Activated B cell treated with CpG ODN at 0.5 μM for 24 hours (primary cell): ENCODE data around the gene CACNA1B. TPM values are rescaled to one million over a fixed set of nuclear protein-coding genes. Genes with fewer than 3 reads are reported as not detected.

Experiments used
- ATAC-seq: fragments of 200-7000 bp; cut with Tn5 transposase; one replicate; pipeline ENCODE4 v1.10.0; 2021; ENCODE audit warnings: low read depth, mild to moderate bottlenecking, moderate library complexity
- CTCF ChIA-PET: fragments of 350-600 bp; sonication (Branson Sonifier 250); formaldehyde crosslinking; loops from one replicate; lab custom pipeline; 2021; ENCODE audit warnings: antibody characterized with exemption; lab: Charles Lee
- POLR2A ChIA-PET: fragments of 350-600 bp; sonication (Branson Sonifier 250); formaldehyde crosslinking; loops from one replicate; lab custom pipeline; 2021; ENCODE audit warnings: antibody characterized with exemption; lab: Charles Lee
- DNase-seq: peaks from one replicate; pipeline ENCODE4 v3.0.0; 2022
- H3K27ac Mint-ChIP-seq: one replicate; pipeline ENCODE4 v1.8.0; 2020; ENCODE audit warnings: mixed read lengths
- H3K27me3 Mint-ChIP-seq: one replicate; pipeline ENCODE4 v1.8.0; 2021; ENCODE audit warnings: mixed read lengths
- H3K36me3 Mint-ChIP-seq: one replicate; pipeline ENCODE4 v1.8.0; 2021; ENCODE audit warnings: low read depth, mixed read lengths
- H3K4me1 Mint-ChIP-seq: one replicate; pipeline ENCODE4 v1.8.0; 2021; ENCODE audit warnings: mixed read lengths
- H3K4me3 Mint-ChIP-seq: one replicate; pipeline ENCODE4 v1.8.0; 2020; ENCODE audit warnings: mild to moderate bottlenecking, mixed read lengths
- H3K9me3 Mint-ChIP-seq: one replicate; pipeline ENCODE4 v1.8.0; 2020; ENCODE audit warnings: mixed read lengths
- intact Hi-C: fragments of 100-400 bp; cut with micrococcal nuclease; formaldehyde crosslinking; loops from one replicate; pipeline ENCODE4 v1.15.1; 2024
- total RNA-seq: library from RNA; stranded (reverse); gene quantifications from 2 replicates; pipeline ENCODE4 v1.2.3, GENCODE V29; 2022
- TF ChIP-seq, protein P1 (sequence below): fragments of 200-600 bp; IDR thresholded peaks from one replicate; pipeline ENCODE4 v1.8.0; 2022; ENCODE audit warnings: antibody characterized with exemption, mild to moderate bottlenecking

CACNA1B gene
- total RNA-seq, 1 donor from 2014 or later, result 1.5 TPM

DNA sequence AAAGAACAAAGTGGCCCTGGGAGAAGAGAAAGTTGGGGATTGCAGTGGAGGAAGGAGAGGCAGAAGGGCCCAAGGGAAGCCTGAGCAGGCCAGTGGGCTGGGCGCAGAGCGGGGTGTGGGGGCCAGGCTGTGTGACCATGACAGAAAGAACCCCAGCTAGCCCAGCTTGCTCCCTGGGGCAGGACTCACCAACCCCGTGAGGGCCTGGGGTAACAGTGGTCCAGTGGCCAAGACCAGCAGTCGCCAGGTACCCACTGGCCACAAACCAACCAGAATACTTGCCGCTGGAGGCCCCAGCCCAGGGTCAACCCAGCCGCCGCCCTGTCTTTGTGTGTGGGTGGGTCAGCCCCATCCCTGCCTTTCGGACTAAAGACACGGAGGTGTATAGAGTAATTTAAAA is 146.5 kb downstream of the CACNA1B start:
- intact Hi-C loops, result no loop called here

DNA sequence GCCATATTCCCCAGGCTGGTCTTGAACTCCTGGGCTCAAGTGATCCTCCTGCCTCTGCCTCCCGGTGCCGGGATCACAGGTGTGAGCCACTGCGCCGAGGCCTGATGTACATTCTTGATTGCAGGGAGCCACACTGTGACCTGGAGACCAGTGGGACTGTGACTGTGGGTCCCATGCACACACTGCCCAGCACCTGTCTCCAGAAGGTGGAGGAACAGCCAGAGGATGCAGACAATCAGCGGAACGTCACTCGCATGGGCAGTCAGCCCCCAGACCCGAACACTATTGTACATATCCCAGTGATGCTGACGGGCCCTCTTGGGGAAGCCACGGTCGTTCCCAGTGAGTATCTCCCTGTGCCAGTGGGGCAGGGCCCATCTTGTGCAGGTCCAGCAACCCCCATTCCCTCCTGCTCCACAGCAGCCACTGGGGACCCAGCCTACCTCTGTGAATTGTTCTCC is 147.3 kb downstream of the CACNA1B start:
- POLR2A ChIA-PET, result no interaction called here
- Mint-ChIP-seq H3K27ac (no peak overlapping the region), H3K27me3 (peaks cover 22% of the 10 kb centered on the region), H3K4me1 (no peaks in the 10 kb centered on the region), H3K4me3 (no peak overlapping the region), H3K9me3 (peaks cover 2% of the 10 kb centered on the region), H3K36me3 (no peaks in the 10 kb centered on the region)
- no peak for ATAC-seq
- TF ChIP-seq, protein P1, sequence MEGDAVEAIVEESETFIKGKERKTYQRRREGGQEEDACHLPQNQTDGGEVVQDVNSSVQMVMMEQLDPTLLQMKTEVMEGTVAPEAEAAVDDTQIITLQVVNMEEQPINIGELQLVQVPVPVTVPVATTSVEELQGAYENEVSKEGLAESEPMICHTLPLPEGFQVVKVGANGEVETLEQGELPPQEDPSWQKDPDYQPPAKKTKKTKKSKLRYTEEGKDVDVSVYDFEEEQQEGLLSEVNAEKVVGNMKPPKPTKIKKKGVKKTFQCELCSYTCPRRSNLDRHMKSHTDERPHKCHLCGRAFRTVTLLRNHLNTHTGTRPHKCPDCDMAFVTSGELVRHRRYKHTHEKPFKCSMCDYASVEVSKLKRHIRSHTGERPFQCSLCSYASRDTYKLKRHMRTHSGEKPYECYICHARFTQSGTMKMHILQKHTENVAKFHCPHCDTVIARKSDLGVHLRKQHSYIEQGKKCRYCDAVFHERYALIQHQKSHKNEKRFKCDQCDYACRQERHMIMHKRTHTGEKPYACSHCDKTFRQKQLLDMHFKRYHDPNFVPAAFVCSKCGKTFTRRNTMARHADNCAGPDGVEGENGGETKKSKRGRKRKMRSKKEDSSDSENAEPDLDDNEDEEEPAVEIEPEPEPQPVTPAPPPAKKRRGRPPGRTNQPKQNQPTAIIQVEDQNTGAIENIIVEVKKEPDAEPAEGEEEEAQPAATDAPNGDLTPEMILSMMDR, result no peak
- no peak for DNase-seq
- CTCF ChIA-PET, result no interaction called here
- intact Hi-C loops, result no loop called here

More for the DNA sequence above, 146.5 kb downstream of the CACNA1B start:
- ChIA-PET CTCF (no interaction called here), POLR2A (no interaction called here)
- Mint-ChIP-seq H3K36me3 (no peaks in the 10 kb centered on the region), H3K27ac (no peak overlapping the region), H3K4me3 (no peak overlapping the region), H3K9me3 (peaks cover 2% of the 10 kb centered on the region), H3K27me3 (peaks cover 21% of the 10 kb centered on the region), H3K4me1 (no peaks in the 10 kb centered on the region)
- TF ChIP-seq, protein P1, result no peak
- DNase-seq (no peak), ATAC-seq (no peak)

DNA sequence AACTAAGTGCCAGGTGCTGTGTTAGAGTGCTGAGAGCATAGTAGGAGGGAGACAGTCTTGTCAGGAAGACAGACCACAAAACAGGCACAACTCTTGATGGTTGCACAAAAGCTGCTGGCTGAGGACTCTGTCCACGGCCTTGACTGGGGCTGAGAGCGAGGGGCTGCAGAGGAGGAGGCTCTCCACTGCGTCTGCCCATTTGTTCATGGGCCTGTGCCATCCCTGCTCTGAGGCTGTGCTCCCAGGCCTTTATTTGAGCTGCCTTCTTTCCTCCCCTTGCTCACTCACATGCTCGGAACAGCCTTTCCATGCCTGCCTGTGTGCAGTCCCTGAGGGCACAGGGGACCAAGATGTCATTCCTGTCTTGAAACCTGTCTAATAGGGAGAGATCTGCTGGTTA is 147.8 kb downstream of the CACNA1B start:
- ATAC-seq (no peak), DNase-seq (peak; percentile 7)
- no peaks in the 10 kb centered on the region for H3K4me1 Mint-ChIP-seq
- H3K9me3 Mint-ChIP-seq, result peaks cover 2% of the 10 kb centered on the region
- no peak overlapping the region for H3K4me3 Mint-ChIP-seq
- no peaks in the 10 kb centered on the region for H3K36me3 Mint-ChIP-seq
- peaks cover 24% of the 10 kb centered on the region for H3K27me3 Mint-ChIP-seq
- TF ChIP-seq, protein P1, result no peak
- ChIA-PET POLR2A (no interaction called here), CTCF (no interaction called here)
- no peak overlapping the region for H3K27ac Mint-ChIP-seq
- intact Hi-C loops, result no loop called here

DNA sequence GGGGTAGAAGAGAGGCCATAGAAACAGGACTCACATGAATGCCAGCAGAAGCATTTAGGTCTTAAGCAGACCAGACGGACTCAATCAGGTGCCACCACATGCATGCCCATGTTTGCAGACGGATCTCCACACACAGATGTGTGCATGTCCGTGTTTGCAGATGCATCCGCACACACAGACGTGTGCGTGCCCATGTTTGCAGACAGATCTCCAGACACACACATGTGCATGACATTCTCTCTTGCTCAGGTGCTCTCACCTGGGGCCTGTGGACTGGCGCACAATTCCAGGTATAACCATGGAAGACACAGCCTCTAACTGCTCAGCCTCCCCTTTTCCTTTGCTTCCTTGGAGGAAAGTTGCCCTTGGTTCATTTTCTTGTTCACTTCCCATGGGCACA is 148.3 kb downstream of the CACNA1B start:
- Mint-ChIP-seq H3K4me3 (no peak overlapping the region), H3K27me3 (peaks cover 27% of the 10 kb centered on the region), H3K27ac (no peak overlapping the region), H3K36me3 (no peaks in the 10 kb centered on the region), H3K9me3 (peaks cover 2% of the 10 kb centered on the region), H3K4me1 (no peaks in the 10 kb centered on the region)
- intact Hi-C loops, result no loop called here
- ATAC-seq (no peak), DNase-seq (peak; percentile 8)
- POLR2A ChIA-PET, result no interaction called here
- TF ChIP-seq, protein P1, result no peak
- CTCF ChIA-PET, result no interaction called here

DNA sequence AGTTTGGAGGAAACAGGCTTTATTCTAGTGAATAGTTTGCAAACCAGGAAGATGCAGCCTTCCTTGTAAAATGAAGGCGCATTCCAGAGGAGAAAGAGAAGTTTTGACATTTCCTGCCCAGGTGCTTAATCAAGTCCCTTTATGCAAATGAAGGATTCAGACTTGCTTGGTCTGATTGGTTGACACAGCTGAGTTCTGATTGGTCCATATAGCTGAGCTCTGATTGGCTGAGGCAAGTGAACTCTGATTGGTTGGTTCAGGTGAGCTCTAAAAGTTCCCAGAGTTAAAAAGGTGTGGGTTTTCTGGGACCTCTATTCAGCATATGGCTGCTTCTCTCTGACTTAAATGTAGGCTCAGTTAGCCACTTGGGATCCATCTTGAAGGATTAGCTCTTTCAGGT is 151.0 kb downstream of the CACNA1B start:
- Mint-ChIP-seq H3K9me3 (peaks cover 16% of the 10 kb centered on the region), H3K27ac (no peak overlapping the region), H3K4me3 (no peak overlapping the region), H3K27me3 (peaks cover 44% of the 10 kb centered on the region), H3K4me1 (no peaks in the 10 kb centered on the region), H3K36me3 (no peaks in the 10 kb centered on the region)
- intact Hi-C loops, result no loop called here
- DNase-seq, result no peak
- TF ChIP-seq, protein P1, result no peak
- POLR2A ChIA-PET, result no interaction called here
- no peak for ATAC-seq
- CTCF ChIA-PET, result no interaction called here
